Left ventricle myocardium inferior (tissue), 1 donor: ENCODE measurements around the gene MAST2. TPM values are rescaled to one million over a fixed set of nuclear protein-coding genes. Genes with fewer than 3 reads are reported as not detected.

Source experiments
- DNase-seq: peaks from one replicate; pipeline ENCODE4 v3.0.0-alpha.2; 2020
- H3K27ac ChIP-seq: fragments of 200-600 bp; replicated peaks from 2 replicates; pipeline ENCODE4 v1.8.0; 2021
- H3K27me3 ChIP-seq: fragments of 200-600 bp; 2 replicates; pipeline ENCODE4 v1.8.0; 2021; ENCODE audit warnings: low read depth
- H3K36me3 ChIP-seq: fragments of 200-600 bp; 2 replicates; pipeline ENCODE4 v1.8.0; 2021
- H3K4me1 ChIP-seq: fragments of 200-600 bp; 2 replicates; pipeline ENCODE4 v1.8.0; 2021
- H3K4me3 ChIP-seq: fragments of 200-600 bp; 2 replicates; pipeline ENCODE4 v1.8.0; 2021; ENCODE audit warnings: mild to moderate bottlenecking, moderate library complexity
- H3K9me3 ChIP-seq: fragments of 200-600 bp; replicated peaks from 2 replicates; pipeline ENCODE4 v1.8.0; 2021
- intact Hi-C: fragments of 100-400 bp; cut with micrococcal nuclease; formaldehyde crosslinking; loops from one replicate; pipeline ENCODE4 v1.11.0; 2022
- total RNA-seq: library from RNA; stranded (reverse); fragmentation: NEBNext Ultra II Directional; extraction: Animal tissue kit (Norgen Biotek cat#: 25700); gene quantifications from one replicate; pipeline ENCODE4 v1.2.1, GENCODE V29; 2021
- TF ChIP-seq, protein P1 (sequence below): fragments of 200-600 bp; IDR thresholded peaks from 2 replicates; pipeline ENCODE4 v1.8.0; 2021; ENCODE audit warnings: antibody characterized with exemption, mild to moderate bottlenecking, borderline replicate concordance
- donor health status: DM: no; HTN: yes; CAD: no; lungs with severe emphysema.

Gene MAST2
- total RNA-seq, 1 donor from 2014 or later = 104 TPM

DNA sequence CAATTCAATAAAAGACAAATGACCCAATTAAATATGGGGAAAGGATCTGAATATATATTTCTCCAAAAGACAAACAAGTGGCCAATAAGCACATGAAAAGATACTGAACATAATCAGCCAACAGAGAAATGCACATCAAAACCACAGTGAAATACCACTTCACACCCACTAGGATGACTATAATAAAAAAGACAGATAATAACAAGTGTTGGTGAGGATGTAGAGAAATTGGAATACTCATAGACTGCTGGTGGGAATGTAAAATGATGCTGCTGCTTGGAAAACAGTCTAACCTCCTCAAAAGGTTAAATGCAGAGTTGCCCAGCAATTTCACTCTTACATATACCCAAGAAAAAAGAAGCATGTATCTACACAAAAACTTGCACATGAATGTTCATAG is 280.2 kb downstream of the MAST2 start:
- DNase-seq = no peak
- Histone ChIP-seq H3K36me3 (peaks cover 8% of the 10 kb centered on the region), H3K9me3 (no peaks in the 10 kb centered on the region), H3K27me3 (no peaks in the 10 kb centered on the region), H3K4me1 (peaks cover 48% of the 10 kb centered on the region), H3K27ac (no peak overlapping the region), H3K4me3 (no peak overlapping the region)
- TF ChIP-seq, protein P1, sequence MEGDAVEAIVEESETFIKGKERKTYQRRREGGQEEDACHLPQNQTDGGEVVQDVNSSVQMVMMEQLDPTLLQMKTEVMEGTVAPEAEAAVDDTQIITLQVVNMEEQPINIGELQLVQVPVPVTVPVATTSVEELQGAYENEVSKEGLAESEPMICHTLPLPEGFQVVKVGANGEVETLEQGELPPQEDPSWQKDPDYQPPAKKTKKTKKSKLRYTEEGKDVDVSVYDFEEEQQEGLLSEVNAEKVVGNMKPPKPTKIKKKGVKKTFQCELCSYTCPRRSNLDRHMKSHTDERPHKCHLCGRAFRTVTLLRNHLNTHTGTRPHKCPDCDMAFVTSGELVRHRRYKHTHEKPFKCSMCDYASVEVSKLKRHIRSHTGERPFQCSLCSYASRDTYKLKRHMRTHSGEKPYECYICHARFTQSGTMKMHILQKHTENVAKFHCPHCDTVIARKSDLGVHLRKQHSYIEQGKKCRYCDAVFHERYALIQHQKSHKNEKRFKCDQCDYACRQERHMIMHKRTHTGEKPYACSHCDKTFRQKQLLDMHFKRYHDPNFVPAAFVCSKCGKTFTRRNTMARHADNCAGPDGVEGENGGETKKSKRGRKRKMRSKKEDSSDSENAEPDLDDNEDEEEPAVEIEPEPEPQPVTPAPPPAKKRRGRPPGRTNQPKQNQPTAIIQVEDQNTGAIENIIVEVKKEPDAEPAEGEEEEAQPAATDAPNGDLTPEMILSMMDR = no peak
- intact Hi-C loops = no loop called here

DNA sequence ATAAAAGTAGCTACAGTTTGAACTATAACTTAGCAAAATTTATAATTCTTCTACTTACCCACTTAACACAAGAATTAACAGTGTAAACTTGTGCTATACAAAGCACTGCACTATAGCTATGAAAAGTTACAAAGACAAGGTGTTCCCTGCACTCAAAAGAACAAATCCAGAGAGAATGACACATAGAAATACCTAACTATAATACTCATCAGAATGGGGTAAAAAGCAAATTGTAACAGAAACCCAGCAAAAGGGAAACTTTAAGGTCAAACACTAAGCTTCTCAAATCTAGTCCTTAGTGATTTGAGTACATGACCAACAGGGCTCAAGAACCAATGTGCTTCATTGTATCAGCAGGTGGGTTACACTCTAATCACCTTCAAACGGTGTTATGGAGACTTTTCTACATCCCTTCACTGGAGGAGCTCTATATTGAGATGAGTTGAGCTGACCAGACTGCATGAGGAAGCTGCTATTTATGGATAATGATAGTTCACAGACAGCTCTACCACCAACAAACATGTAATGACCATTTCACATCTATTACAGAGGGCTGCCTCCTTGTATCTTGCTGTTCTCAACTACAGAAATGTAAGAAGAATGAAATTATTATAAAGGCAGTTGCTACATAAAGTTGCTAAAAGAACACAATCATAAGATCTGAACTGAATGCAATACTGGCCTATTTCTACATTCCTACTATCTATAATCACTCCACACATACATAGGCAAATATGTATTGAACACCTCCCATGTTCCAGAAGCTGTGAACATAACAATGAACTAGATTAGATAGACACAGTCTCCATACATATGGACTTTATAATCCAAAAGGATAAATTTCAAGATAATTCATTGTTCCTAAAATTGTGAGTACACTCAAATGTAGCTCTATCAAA is 281.4 kb downstream of the MAST2 start:
- no peak for DNase-seq
- Histone ChIP-seq H3K9me3 (no peaks in the 10 kb centered on the region), H3K27me3 (no peaks in the 10 kb centered on the region), H3K36me3 (peaks cover 7% of the 10 kb centered on the region), H3K4me3 (no peak overlapping the region), H3K27ac (no peak overlapping the region), H3K4me1 (peaks cover 51% of the 10 kb centered on the region)
- intact Hi-C loops = no loop called here
- TF ChIP-seq, protein P1 = no peak

Other genes starting within 250 kb of the MAST2 start
- 34.5 TPM for gene NASP, start 219.6 kb upstream of the MAST2 start, total RNA-seq
- gene CCDC17, start 179.6 kb upstream of the MAST2 start, total RNA-seq = 1.2 TPM
- gene GPBP1L1, start 117.1 kb upstream of the MAST2 start, total RNA-seq = 80.7 TPM
- gene TMEM69, start 115.4 kb upstream of the MAST2 start, total RNA-seq = 23.5 TPM
- 19.3 TPM for gene IPP, start 53.0 kb upstream of the MAST2 start, total RNA-seq